Brain pericyte (primary cell): ENCODE measurements around the gene RALGPS2.

Experiments used
- DNase-seq: peaks from one replicate; pipeline ENCODE4 v3.0.0-alpha.2; 2012; ENCODE audit warnings: low read depth, low spot score

Gene RALGPS2

DNA sequence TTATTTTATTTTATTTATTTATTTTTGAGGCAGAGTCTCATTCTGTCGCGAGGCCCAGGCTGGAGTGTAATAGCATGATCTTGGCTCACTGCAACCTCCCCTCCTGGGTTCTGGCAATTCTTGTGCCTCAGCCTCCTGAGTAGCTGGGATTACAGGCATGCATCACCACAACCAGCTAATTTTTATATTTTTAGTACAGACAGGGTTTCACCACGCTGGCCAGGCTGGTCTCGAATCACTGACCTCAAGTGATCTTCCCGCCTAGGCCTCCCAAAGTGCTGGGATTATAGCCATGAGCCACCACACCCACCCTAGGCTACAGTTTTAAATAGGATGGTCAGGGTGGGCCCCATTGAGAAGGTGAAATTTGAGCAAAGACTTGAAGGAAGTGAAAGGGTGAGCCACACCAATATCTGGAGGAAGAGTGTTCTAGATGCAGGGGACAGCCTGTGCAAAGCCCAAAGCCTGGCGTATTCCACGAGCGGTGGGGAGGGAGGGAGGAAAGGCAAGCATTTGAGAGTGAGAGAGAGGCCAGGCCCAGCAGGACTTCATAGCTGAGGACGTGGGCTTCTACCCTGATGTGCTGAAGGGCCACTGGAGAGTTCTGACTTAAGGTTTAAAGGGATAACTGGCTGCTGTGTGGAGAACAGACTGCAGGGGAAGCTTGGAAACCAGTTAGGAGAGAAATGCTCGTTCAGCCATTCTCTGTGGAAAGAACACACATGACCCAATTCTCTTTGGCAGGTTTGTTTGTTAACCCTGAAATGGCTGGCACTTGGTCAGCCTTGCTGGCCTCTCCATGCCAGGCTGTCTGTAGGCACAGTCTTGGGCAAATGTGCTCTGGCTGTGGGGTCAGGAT is 238.0 kb downstream of the RALGPS2 start:
- DNase-seq, result no peak

DNA sequence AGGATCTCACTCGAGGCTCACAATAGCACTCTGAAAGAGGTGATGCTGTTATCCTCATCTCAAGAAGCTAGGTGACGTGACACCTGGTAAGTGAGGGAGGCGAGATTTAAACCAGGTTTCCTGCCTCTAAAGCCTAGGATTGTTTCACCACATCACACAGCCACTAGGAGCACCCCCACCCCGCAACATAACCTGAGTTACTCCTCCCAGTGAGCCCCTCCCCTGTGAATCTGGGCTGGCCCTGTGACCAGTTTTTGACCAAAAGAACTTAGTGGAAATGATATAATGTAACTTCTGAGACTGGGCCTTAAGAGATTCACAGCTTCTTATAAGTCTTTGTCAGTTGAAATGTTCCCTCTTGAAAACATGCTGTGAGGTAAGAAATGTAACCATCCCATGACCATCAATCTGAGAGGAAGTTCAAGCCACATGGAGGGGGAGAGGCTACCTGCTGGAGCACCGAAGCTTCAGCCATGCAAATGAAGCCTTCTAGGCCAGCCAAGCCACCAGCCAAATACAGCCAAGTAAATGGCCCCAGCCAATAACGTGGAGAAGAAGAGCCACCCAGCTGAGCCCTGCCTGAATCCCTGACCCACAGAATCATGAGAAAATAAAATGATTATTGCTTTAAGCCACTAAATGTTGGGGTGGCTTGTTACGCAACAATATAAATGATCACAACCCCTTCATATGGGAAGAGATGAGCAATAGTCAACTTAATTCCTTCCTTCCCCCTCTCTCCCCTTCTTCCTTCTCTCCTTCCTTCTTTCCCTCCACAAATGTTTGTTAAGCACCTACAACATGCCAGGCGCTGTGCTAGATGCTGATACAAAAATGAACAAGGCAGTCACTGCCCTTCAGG is 239.7 kb downstream of the RALGPS2 start:
- DNase-seq, result no peak

DNA sequence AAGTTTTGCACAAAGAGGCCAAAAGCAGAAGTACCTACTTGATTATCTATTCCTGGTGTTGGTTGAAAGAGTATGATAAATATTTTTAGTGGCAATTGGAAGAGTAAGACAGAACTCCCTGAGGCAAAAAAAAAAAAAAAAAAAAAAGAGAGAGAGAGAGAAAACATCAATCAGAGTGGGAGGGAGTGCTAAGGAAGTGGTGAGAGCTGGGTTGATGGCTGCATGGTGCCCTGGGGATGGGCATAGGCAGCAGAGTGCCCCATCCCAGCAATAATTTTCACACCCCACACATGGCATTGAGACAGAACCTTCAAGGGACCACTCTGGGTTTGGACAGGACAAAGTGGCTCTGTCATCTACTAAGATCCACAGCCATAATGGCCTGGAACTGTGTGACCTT is 241.3 kb downstream of the RALGPS2 start:
- no peak for DNase-seq

DNA sequence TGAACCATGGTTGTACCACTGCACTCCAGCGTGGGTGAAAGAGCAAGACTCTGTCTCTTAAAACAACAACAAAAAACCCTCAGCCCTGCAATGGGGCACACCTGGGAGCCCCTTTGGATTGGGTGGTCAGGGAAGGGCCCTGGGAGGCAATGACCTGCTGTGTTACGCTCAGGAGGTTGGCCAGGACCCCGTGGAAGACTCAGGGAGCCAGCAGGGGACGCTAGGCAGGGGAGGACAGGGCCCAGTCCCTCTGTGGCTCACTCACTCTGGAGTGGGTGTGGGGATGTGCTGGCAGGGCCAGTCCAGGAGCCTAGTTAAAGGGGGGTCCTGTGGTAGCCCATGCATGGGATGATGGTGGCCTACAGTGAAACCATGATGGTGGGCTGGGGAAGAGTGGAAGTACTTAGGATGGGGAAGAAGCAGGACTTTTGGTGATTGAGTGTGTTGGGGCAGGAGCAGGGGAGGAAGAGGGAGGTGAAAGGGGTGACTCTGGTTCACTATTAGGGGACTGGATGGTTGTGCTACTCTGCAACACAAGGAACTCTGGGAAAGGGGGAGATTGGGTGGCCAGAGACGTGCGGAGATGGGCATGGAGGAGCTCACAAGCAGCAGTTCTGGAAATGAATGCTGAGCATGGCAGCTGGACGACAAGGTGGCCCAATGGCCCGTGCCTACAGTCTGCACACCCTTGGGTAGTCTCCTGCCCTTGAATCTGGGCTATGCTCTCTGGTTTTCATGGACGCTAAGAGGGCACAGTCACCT is 244.4 kb downstream of the RALGPS2 start:
- DNase-seq, result no peak

DNA sequence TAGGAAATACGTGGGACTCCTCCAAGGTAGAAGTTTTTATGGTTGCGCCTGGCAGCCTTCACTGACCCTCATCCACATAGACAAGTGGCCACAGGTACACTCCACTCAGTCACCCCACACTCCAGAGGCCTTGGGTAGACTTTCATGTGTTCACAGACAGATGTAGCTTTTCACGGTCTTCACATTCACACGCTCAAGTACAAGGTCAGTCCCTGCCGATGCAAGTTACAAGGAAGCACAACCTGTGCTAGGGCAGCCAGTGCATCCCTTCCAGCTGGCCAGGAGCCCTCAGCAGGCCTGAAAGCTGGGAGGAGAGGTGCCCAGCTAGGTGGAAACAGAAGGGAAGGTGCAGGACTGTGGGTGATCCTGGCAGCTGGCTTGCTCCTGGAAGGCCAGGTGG is 245.1 kb downstream of the RALGPS2 start:
- DNase-seq, result no peak
